ENCODE results near the gene ATCAY.
"Not testable (repeated sequence)": the region's sequence is repeated elsewhere in the genome, so short reads cannot be mapped to it uniquely, and the experiment has no call there.

ATCAY gene

DNA sequence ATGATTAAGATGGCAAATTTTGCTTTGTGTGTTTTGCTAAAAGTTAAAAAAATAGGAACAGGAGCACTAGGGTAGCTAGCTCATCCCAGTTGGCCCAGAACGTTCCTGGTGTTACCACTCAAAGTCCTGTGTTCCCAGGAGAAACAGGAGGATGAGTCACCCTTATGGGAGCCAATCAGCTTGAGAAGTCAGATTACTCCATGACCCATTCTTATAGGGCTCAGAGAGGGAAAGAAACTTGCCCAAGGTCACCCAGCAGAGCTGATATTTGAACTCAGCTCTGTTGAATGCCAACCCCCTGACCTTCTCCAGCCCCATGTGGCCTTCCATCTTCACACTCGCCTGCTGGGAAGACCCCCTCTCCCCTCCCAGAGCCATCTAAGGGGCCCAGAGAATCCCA lies 65.4 kb downstream of the ATCAY start:
- no peak overlapping the region for H3K4me3 ChIP-seq (ENCODE audit: low read depth, low read length)
- TF ChIP-seq, protein P1, sequence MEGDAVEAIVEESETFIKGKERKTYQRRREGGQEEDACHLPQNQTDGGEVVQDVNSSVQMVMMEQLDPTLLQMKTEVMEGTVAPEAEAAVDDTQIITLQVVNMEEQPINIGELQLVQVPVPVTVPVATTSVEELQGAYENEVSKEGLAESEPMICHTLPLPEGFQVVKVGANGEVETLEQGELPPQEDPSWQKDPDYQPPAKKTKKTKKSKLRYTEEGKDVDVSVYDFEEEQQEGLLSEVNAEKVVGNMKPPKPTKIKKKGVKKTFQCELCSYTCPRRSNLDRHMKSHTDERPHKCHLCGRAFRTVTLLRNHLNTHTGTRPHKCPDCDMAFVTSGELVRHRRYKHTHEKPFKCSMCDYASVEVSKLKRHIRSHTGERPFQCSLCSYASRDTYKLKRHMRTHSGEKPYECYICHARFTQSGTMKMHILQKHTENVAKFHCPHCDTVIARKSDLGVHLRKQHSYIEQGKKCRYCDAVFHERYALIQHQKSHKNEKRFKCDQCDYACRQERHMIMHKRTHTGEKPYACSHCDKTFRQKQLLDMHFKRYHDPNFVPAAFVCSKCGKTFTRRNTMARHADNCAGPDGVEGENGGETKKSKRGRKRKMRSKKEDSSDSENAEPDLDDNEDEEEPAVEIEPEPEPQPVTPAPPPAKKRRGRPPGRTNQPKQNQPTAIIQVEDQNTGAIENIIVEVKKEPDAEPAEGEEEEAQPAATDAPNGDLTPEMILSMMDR (IDR thresholded peaks at IDR 0.05; ENCODE audit: low read depth, low read length): no peak
- TF ChIP-seq, protein P2, sequence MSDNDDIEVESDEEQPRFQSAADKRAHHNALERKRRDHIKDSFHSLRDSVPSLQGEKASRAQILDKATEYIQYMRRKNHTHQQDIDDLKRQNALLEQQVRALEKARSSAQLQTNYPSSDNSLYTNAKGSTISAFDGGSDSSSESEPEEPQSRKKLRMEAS (IDR thresholded peaks at IDR 0.05; ENCODE audit: low read depth, low read length): no peak
- TF ChIP-seq MYC (IDR thresholded peaks at IDR 0.05; ENCODE audit: low read depth, low read length): no peak
- no peak for TF ChIP-seq POLR2A (IDR thresholded peaks at IDR 0.05; ENCODE audit: extremely low read depth, insufficient read length)
- DNase-seq (ENCODE audit: low read depth): no peak

DNA sequence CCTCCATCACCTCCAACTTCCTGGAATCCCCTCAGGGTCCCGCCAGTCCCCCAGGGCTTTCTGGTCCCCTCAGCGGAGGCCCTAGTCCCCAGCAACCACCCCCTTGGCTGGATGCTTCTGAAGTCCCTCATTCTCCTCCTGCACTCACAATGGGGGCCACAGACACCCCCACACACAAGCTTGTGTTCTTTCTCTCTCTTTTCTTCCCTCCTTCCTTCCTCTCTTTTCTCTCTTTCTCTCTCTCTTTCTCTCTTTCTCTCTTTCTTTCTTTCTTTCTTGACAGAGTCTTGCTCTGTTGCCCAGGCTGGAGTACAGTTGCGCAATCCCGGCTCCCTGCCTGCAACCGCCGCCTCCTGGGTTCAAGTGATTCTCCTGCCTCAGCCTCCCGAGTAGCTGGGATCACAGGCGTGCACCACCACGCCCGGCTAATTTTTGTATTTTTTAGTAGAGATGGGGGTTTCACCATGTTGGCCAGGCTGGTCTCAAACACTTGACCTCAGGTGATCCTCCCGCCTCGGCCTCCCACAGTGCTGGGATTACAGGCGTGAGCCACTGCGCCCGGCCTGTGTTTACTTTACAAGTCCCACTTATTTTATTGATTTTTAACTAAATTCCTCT lies 66.9 kb downstream of the ATCAY start:
- DNase-seq (ENCODE audit: low read depth): not testable (repeated sequence)

DNA sequence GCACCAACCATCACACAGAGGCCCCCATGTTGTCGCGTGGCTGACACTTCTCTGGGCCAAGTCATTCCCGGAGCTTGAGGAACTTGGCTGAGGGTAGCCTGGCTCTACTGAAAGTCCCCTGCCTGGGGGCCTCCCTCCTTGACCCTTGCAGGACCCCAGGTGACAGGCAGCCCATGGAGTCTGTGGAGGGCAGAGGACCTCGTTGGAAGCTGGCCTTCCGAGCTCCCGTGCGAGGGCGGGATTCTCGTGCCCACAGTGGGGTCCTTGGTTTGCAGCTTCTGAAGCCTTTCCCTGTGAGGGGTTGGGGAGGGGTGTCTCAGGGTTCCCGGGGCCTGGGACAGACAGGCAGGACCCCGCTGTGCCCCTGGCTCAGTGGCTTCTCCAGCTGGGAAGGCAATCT lies 68.8 kb downstream of the ATCAY start:
- DNase-seq (ENCODE audit: low read depth): no peak
- H3K4me3 ChIP-seq (ENCODE audit: low read depth, low read length): no peak overlapping the region
- TF ChIP-seq, protein P2 (IDR thresholded peaks at IDR 0.05; ENCODE audit: low read depth, low read length): no peak
- TF ChIP-seq POLR2A (IDR thresholded peaks at IDR 0.05; ENCODE audit: extremely low read depth, insufficient read length): no peak
- TF ChIP-seq MYC (IDR thresholded peaks at IDR 0.05; ENCODE audit: low read depth, low read length): no peak
- TF ChIP-seq, protein P1 (IDR thresholded peaks at IDR 0.05; ENCODE audit: low read depth, low read length): no peak

More for the DNA sequence above, 66.9 kb downstream of the ATCAY start:
- H3K4me3 ChIP-seq (ENCODE audit: low read depth, low read length): not testable (repeated sequence)

DNA sequence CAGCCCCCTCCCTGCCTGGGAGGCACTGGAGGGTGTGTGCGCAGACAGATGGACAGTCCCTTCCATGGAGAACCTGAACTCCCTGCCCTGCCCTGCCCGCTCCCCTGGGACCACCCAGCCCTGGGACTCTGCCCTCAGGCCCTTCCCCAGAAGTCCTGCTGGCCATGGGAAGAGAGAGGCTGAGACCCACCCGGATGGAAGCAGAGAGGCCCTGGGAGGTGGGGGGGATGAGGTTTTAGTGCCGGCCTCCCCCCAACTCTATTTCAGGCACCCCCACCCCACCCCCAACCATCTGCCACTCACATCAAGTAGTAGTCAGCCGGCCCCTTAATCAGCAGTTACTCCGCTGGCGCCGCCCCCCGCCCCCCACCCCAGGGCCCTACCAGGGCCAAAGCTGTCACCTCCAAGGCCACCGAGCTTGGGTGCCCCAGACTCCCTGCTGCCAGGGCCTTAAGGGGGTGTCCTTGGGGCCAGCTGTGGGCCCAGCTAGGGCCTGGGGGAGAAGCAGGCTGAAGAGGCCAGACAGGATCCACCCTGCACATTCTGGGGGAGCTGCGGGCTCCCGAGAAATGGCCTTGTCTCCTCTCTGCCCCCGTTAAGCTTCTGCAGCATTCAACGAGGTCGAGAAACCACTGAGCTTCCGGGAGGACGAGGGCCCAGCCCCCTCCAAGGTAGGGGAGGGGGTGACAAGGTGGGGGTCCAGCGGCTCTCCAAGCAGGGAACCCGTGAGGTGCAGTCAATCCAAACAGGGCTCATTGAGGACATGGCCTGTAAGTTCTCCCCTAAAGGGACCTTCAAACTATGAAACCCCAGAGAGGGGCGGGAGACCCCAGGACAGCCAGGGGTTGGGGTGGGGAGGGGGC lies 69.7 kb downstream of the ATCAY start:
- DNase-seq (ENCODE audit: low read depth): no peak
- H3K4me3 ChIP-seq (ENCODE audit: low read depth, low read length): no peak overlapping the region
- TF ChIP-seq, protein P1 (IDR thresholded peaks at IDR 0.05; ENCODE audit: low read depth, low read length): no peak
- TF ChIP-seq MYC (IDR thresholded peaks at IDR 0.05; ENCODE audit: low read depth, low read length): no peak
- no peak for TF ChIP-seq POLR2A (IDR thresholded peaks at IDR 0.05; ENCODE audit: extremely low read depth, insufficient read length)
- TF ChIP-seq, protein P2 (IDR thresholded peaks at IDR 0.05; ENCODE audit: low read depth, low read length): no peak

DNA sequence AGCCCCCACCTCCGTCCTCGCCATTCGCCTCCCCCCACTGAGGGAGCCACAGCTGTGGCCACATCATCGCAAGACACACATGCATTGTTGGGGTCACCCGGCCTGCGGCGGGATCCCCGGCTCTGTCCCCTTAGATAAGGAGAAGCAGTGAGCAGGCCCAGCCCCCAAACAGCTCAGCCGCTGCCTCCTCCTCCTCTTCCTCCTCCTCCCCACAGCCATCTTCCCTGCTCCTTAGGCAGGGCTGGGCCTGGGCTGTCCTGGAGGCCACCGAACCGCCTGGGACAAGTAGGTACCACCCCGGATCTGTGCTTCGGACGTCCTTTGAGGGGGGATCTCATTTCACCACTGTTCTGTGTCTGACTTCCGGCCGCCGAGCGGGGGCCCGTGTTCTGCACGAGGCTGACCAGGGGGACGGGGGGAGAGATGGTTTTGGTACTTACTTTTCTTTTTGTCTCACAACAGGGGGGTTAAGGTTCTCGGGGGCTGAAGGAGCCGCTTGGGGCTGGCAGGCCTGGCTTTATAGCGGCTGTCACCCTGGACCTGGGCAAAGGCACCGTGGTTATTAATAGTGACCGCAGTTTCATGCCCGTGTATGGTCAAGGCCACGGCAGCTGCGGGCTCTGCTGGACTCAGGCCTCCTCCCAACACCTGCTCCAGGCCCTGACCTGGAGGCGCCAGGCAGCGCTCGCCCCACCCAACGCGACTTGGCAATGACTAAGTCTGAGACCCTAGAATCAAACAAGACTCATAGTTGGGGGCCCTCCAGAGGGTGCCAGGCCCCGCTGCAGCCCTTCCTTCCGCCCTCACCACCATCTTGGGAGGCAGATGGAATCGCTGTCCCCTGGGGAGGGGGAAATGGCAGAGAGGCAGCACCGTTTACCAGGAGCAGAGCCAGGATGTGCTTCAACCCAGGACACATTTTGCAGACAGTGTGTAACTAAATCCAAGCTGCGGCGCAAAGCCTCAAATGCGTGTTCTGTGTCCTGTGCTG lies 70.7 kb downstream of the ATCAY start:
- TF ChIP-seq, protein P1 (IDR thresholded peaks at IDR 0.05; ENCODE audit: low read depth, low read length): no peak
- TF ChIP-seq MYC (IDR thresholded peaks at IDR 0.05; ENCODE audit: low read depth, low read length): no peak
- TF ChIP-seq POLR2A (IDR thresholded peaks at IDR 0.05; ENCODE audit: extremely low read depth, insufficient read length): no peak
- TF ChIP-seq, protein P2 (IDR thresholded peaks at IDR 0.05; ENCODE audit: low read depth, low read length): no peak
- no peak overlapping the region for H3K4me3 ChIP-seq (ENCODE audit: low read depth, low read length)
- no peak for DNase-seq (ENCODE audit: low read depth)

DNA sequence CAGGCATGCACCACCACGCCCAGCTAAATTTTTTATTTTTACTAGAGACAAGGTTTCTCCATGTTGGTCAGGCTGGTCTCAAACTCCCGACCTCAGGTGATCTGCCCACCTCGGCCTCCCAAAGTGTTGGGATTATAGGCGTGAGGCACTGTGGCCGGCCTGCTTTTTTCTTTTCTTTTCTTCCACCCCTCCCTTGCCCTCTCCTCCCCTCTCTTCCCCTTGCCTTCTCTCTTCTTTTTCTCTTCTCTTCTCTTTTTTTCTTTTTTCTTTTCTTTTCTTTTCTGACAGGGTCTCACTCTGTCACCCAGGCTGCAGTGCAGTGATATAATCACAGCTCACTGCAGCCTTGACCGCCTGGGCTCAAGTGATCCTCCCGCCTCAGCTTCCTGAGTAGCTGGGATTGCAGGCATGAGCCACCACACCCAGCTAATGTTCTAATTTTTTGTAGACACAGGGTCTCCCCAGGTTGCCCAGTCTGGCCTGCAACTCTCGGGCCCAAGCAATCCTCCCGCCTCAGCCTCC lies 72.3 kb downstream of the ATCAY start:
- not testable (repeated sequence) for H3K4me3 ChIP-seq (ENCODE audit: low read depth, low read length); DNase-seq (ENCODE audit: low read depth)
